GM10847 (cell line): ENCODE measurements around the gene TMEM151A.
A peak's percentile ranks its signal among the peaks of the same experiment; 100 is the strongest.

Source experiments
- POLR2A ChIP-seq: IDR thresholded peaks from 2 replicates; pipeline ENCODE4 v1.6.1; 2011; ENCODE audit not compliant: insufficient read length; ENCODE audit errors: extremely low read depth

The TMEM151A gene

DNA sequence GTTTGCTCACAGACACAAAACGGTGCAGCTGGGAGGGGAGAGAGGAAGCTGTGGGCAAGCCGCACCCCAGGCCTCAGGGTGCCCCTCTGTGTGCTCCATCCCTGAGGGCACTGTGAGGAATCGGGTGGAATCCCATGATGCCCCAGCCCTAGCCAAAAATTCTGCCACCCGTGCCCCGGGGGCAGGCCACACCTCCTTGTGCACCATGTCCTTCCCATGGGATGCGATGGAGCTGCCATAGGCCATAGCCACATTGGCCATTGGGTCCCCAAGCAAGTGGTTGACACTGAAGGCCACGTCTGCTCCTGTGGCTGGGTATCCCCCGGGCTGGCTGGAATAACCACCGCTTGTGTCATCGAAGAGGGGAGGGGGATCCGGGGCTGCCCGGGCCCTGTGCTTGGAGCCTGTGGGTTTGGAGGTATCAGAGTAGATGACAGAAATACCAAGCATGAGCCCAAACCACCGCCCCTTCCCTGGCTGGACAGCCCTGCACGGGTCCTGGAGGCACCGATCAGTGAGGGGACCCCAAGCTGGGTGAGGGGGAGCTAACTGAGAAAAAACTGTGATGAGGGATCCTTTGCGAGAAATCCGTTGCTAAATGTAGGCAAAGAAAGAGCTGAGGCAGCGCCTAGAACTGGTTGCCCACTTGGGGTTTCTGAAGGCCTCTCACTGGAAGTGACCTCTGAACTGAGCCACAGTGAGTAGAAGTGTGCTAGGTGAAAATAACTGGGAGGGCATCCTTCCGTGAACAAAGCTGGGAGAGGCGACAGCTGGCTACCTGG, 3.6 kb upstream of the TMEM151A start:
- TF ChIP-seq POLR2A, result no peak

DNA sequence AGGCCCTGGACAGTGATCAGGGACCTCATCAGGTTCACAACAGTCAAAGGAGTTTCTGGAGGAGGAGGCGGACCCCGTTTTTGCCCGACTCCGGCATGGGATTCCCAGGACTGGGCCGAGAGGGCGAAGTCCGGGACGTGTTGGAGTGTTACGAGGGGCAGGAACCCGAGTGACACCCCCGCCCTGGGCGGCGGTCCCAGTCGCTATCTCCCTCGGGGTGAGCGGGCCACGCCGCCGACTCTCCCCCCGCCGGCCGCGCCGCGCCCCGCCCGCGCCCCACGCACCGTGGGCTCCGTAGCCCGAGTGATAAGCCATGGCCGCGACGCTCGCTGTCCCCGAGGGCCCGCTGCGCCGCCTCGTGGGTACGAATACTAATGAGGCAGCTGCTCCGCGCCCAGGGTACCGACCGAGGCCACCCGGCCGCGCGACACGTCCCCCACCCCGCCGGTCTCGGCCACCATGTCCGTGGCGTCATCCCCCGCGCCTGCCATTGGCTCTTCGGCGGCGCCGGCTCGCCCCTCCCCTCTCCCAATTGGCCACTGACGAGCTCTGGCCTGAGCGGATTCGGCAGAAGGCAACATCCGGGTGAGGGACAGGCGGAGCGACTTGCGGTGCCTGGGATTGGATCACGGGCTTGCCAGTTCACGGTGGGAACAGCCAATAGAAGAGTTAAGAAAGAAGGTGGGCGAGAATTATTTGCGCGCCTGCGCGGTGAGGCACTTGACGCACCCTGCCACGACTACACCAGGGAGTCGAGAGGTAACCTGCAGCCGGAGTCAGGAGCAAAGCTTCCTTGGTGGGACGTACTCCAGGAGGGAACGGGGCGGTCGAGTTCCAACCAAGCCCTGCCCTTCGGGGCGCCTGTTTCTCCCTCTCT, 2.8 kb upstream of the TMEM151A start, which contains the start of gene YIF1A:
Gene YIF1A (minus strand): TSS at position 473 of the 877 bp plus-strand sequence. CDS start 158 bp downstream, at position 315.
- peak; percentile 77 for TF ChIP-seq POLR2A

DNA sequence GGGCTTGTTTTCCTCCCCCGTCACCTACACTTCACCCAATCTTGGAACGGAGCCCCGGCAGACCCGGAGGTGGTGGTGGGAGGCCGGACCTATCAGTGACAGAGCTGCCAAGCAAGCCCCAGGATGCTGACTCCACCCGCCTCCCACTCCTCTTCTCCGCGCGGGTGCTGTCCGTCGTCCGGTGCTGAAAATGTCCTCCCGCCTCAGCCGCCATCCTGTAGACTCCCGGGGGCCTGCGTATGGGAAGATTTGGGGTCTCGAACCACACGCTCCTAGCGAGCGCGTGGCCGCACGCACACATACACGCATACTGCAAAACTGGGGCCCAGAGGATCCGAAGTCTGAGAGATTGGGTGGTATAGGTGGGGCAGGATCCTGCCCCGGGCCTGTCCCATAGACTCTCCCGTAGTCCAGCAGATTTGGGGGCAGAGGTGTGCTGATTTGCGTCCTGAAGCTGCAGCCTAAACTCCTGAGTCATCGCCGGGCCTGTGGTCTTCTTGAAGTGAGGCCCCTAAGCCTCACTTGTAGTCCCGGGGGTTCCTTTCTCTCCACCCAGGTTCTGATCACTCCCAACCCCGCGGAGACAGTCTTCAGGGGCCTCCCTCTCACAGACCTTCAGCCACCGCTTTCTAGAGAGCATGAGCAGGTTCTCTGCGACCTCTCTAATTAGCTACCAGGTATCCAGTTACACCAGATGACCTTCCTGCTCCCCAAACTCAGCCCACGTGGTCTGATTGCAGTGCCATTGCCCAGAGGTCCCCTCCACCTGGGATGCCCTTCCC, 2.0 kb upstream of the TMEM151A start:
- TF ChIP-seq POLR2A, result no peak

DNA sequence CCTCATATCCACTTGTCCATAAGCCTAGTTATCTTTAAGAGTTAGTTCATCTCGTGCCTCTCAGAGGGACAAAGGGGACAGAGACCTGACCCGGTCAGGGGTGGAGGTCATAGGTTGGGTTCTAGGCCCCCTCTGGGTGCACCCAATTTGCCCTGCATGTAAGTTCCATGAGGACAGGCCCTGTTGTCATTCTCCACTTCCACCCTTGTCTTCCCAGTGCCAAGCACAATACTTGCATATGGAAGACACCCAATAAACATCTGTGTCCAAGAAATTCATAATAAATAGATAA, 1.4 kb upstream of the TMEM151A start:
- no peak for TF ChIP-seq POLR2A

DNA sequence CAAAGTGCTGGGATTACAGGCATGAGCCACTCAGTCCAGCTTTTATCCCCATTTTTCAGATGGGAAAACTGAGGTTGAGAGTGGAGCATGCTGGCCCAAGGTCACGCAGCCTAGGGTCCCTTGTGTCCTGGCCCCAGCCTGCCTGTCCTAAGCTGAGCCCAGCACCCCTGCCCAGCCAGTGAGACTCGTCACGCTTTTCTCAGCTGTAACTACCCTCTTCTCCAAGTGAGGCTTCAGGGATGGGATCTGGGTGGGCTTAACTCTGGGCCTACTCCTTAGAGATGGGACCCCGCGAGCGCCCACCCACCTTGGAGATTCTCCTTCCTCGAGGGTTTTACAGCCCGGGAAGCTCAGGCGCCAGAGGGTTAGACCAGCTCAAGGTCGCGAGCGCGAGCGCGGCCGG, 390 bp upstream of the TMEM151A start:
- no peak for TF ChIP-seq POLR2A

DNA sequence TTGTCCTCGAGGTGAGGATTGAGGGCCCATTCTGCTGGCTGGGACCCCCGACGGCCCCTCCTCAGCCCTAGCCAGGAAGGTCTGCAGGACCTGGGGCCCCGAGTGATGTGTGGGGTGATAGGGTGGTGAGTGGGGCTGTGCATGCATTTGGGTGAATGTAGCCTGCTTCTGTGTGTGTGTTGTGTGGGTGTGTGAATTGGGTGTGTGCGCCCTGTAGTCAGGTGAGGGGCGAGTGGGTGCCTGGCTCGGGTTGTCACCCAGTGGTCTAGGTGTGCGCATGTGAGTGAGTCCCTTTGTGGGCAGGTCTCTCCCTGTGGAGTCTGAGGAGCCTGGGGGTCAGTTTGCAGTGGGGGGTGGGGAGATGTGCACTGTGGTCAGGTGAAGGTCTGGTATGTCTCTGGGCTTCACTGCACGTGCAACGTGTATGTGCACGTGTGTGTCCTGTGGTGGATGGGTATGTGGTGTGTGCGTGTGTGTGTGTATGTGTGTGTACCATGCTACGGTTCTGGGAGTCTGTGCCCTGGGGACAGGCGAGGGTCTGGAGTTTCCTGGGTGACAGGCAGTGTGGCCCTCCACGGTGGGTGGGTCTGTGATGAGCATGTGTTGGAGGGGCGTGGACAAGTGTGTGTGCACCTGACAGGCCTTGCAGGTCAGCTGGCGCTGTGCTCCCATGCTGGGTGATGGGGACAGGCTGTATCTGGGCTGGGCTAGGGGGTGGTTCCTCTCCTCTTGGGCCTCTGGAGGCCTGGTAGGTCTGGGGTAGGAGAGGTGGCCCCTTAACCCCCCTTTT, 1.0 kb downstream of the TMEM151A start:
- no peak for TF ChIP-seq POLR2A

DNA sequence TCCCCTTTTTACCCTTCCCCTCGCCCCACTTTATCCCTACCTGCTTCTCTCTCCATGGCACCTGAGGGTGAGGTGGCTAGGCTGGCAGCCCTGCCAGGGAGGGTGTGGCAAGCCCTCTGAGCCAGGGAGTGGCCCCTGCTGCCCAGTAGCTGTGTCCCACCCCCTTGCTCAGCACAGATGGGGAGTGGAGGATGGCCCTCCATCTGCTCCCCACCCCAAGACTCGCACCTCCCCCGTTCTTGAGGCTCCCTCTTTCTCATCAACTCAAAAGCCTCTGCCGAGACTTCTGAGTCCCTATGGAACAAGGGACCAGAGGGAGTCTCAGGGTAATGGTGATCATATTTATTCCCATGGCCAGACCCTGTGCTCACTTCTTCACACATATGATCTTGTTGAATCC, 1.7 kb downstream of the TMEM151A start:
- no peak for TF ChIP-seq POLR2A

DNA sequence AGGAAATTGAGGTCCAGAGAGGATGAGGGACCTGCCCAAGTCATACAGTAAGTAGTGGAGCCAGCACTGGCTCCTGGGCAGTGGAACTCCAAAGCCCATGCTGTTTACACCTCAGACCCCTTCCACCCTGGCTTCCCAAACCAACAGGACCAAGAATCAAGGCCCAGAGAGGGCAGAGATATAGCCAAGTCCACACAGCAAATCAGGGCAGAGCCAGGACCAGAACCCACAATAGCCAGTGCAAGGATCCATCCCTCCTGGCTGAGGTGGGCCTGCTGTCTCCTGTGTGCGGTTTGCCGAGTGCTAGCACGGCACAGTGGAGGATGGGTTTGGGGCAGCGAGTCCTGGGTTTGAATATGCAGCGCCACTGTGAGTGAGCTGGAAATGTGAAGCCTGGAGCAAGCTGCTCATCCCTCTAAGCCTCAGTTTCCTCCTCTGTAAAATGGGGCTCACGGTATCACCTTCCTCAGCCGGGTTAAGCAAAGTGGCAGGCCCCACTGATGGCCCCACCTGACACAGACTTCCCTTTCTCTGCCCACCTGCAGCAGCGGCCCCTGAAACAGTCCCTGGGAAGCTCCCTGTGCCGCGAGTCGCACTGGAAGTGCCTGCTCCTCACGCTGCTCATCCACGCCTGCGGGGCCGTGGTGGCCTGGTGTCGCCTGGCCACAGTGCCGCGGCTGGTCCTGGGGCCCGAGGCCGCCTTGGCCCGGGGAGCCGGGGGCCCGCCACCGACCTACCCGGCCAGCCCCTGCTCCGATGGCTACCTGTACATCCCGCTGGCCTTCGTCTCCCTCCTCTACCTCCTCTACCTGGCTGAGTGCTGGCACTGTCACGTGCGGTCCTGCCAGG, 2.3 kb downstream of the TMEM151A start:
- no peak for TF ChIP-seq POLR2A

DNA sequence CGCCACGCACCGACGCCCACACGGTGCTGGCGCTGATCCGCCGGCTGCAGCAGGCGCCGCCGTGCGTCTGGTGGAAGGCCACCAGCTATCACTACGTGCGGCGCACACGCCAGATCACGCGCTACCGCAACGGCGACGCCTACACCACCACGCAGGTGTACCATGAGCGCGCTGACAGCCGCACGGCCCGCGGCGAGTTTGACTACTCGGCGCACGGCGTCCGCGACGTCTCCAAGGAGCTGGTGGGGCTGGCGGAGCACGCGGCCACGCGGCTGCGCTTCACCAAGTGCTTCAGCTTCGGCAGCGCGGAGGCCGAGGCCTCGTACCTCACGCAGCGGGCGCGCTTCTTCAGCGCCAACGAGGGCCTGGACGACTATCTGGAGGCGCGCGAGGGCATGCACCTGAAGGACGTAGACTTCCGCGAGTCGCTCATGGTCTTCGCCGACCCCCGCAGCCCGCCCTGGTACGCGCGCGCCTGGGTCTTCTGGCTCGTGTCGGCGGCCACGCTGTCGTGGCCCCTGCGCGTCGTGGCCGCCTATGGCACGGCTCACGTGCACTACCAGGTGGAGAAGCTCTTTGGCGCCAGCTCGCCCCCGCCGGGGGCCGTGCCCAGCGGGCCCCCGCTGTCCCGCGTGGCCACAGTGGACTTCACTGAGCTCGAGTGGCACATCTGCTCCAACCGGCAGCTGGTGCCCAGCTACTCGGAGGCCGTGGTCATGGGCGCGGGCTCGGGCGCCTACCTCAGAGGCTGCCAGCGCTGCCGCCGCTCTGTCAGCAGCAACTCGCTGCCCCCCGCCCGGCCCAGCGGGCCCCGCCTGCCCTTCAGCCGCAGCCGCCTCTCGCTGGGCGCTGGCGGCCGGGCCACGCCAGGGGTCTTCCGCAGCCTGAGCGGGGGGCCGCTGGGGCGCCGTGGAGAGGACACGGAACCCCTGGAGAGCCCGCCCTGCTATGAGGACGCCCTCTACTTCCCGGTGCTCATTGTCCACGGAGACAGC, 3.2 kb downstream of the TMEM151A start:
- TF ChIP-seq POLR2A, result no peak

DNA sequence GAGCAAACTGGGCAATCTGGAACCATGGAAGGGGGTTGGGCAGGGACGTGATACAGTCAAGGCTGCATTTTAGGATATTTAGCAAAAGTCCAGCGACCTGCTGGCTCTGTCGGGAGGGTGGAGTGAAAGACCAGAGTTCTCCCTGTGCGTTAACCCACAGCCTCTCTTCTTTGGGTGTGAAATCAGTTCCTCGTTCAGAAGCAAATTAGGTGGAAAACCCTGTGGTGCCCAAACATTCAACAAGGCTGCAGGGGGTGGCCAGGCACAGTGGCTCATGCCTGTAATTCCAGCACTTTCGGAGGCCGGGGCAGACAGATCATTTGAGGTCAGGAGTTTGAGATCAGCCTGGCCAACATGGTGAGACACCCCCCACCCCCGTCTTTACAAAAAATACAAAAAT, 5.9 kb downstream of the TMEM151A start:
- no peak for TF ChIP-seq POLR2A

DNA sequence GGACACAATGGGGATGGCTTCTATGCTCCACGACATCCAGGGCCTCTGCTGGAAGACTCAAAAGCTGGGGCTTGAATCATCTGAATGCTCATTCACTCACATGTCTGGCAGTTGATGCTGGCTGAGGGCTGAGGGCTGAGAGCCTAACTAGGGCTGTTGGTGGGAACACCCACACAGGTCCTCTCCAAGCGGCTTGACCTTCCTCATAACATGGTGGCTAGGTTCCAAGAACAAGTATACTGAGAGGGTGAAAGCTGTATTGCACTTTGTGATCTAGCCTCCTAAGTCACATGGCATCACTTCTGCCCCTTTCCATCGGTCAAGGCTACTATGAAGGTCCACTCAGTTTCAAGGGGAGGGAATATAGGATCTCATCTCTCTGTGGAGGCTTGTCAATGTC, 7.5 kb downstream of the TMEM151A start:
- TF ChIP-seq POLR2A, result no peak

DNA sequence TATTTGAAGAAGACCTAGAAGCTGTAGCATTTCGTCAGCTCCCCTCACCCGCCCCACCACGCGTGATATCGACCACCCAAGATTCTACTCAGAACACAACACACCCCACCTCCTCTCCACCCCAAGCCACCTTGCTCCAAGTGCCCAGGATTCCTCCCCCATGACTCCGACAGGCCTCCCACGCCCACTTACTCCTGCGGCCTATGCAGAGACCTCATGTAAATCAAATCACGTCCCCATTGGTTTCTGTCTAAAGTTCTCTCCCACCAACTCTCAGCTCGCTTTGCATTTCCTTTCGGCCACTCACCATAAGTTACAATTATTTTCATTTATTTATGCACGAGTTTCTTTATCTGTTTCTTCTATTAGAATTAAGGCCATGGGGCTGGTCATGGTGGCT, 11.0 kb downstream of the TMEM151A start:
- no peak for TF ChIP-seq POLR2A

DNA sequence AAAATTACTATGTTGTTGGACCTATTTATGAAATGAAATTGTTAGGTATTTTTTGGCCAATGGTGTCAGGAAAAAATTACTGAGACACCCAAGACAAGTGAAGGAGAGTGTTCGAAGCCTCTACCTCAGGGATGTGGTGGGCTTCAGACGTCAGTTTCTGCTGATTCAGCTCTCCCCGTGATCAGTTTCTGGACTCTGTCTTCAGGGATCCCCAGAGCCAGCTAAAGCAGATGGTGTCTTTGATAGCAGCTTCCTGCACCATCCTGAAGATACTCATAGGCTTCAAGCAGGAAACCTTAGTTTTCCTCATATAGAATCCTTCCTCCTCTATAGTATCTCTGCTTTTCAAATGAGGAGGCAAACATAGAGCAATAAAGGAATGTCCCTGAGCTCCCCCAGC, 17.8 kb downstream of the TMEM151A start:
- TF ChIP-seq POLR2A, result no peak

DNA sequence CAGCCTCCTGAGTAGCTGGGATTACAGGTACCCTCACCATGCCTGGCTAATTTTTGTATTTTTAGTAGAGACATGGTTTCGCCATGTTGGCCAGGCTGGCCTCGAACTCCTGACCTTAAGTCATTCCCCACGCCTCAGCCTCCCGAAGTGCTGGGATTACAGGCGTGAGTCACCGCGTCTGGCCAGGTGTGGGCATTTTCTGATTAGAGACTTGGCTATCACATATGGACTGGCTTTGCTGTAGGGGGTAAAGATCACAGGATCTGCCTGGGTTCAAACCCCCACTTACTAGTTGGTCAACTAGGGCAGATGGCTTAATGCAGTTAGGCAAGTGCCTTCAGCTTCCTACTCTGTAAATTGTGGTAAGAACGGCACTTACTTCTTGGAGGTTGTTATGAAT, 18.6 kb downstream of the TMEM151A start:
- TF ChIP-seq POLR2A, result no peak
